Fibroblast of the aortic adventitia (primary cell): ENCODE data around the gene PDE11A. TPM values are rescaled to one million over a fixed set of nuclear protein-coding genes. Genes with fewer than 3 reads are reported as not detected.

Experiments
- DNase-seq: peaks from one replicate; pipeline ENCODE4 v3.0.0-alpha.2; 2010; ENCODE audit warnings: low read depth
- H3K4me3 ChIP-seq: 2 replicates; pipeline ENCODE4 v1.5.1; 2011; ENCODE audit warnings: low read depth, mild to moderate bottlenecking, control low read depth, low read length, moderate library complexity
- total RNA-seq: library from RNA; depleted of rRNA; stranded (reverse); fragments of >200 nt; gene quantifications from 2 replicates; pipeline ENCODE4 v1.2.3, GENCODE V29; 2012; ENCODE audit warnings: low replicate concordance
- TF ChIP-seq, protein P1 (sequence below): IDR thresholded peaks from 2 replicates; pipeline ENCODE4 v1.5.1; 2011; ENCODE audit warnings: mild to moderate bottlenecking, low read length, control low read depth, inconsistent platforms; ENCODE audit not compliant: insufficient read depth

Gene PDE11A
- total RNA-seq, 1 donor, result not detected

DNA sequence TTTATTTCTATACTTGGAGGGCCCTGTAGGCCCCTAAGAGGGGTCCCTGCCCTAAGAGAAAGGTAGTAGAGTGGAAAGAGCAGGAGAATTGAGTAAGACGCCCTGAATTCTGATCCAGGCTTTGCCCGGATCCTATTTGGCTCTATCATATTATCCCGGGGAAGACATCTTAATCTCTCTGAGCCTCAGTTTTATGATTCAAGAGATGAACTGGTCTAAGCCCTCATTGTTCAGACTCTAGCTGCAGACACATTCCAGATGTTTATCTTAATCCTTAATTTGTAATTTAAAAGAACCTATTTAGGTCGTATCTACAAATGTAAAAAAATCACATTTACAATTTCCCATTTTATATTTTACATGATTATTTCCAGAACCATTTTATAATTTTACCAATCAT, 459.9 kb downstream of the PDE11A start:
- no peak for DNase-seq
- no peak overlapping the region for H3K4me3 ChIP-seq
- TF ChIP-seq, protein P1, sequence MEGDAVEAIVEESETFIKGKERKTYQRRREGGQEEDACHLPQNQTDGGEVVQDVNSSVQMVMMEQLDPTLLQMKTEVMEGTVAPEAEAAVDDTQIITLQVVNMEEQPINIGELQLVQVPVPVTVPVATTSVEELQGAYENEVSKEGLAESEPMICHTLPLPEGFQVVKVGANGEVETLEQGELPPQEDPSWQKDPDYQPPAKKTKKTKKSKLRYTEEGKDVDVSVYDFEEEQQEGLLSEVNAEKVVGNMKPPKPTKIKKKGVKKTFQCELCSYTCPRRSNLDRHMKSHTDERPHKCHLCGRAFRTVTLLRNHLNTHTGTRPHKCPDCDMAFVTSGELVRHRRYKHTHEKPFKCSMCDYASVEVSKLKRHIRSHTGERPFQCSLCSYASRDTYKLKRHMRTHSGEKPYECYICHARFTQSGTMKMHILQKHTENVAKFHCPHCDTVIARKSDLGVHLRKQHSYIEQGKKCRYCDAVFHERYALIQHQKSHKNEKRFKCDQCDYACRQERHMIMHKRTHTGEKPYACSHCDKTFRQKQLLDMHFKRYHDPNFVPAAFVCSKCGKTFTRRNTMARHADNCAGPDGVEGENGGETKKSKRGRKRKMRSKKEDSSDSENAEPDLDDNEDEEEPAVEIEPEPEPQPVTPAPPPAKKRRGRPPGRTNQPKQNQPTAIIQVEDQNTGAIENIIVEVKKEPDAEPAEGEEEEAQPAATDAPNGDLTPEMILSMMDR, result no peak

DNA sequence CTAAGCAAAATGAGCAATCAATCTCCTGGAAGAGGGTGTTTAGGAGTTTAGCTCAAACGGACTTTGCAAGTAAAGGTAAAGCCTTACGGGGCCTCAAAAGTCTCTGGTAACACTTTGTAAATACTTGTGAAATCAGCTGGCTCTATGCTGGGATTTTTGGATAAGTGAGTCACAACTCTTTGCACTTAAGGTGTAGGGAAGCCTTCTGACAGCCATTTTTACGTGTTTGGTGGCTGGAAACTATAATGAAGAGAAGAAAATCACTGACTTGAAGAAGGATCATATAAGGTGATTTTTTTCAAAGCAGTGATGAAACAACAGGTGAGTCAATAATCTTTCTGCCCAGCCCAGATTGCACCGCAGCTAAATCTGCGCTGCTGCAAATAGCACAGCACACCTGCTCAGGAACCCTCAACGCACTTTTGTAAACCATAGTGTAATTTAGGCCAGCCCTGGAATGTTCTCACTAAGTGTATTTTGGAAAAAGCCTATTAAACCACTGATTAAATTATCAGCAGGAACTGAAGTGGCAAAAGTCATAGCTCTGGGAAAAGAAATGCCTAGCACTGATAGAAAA, 461.2 kb downstream of the PDE11A start:
- H3K4me3 ChIP-seq, result no peak overlapping the region
- DNase-seq, result no peak
- TF ChIP-seq, protein P1, result no peak

DNA sequence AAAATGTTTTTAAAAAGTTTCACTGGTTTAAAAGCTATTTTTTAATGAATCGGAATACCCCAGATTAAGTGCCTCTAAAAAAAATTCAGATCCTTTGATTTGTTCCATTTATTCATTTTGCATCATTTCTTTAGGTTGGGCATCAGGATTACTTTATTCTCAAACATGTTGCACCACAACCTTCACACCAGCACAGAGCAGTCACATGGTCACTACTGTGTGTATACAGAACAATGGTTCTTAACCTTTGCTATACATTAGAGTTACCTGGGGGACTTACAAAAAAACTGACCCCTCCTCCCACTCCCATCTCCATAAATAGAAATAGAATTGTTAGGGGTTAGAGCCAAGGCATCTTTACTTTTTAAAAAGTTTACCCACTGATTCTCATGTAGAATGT, 461.8 kb downstream of the PDE11A start:
- H3K4me3 ChIP-seq, result no peak overlapping the region
- TF ChIP-seq, protein P1, result no peak
- DNase-seq, result no peak

DNA sequence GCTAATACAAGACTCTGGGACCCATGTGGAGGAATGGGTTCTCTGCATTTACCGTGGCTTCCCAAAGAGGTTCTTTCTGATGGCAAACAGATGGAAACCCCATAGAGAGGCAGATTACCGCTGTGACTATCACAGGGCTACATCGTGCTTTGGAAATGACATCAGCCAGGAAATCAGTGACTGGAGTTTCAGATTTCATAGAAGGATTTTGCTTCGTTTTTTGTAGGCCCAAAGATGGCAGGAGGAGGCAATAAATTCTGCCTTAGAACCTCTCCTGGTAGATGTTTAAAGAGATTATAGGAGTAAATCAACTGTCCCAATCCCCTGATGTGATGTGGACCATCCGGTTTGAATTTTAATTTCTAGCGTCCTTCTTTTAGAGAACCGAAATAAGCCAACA, 465.9 kb downstream of the PDE11A start:
- TF ChIP-seq, protein P1, result no peak
- DNase-seq, result peak; percentile 46
- H3K4me3 ChIP-seq, result no peak overlapping the region

DNA sequence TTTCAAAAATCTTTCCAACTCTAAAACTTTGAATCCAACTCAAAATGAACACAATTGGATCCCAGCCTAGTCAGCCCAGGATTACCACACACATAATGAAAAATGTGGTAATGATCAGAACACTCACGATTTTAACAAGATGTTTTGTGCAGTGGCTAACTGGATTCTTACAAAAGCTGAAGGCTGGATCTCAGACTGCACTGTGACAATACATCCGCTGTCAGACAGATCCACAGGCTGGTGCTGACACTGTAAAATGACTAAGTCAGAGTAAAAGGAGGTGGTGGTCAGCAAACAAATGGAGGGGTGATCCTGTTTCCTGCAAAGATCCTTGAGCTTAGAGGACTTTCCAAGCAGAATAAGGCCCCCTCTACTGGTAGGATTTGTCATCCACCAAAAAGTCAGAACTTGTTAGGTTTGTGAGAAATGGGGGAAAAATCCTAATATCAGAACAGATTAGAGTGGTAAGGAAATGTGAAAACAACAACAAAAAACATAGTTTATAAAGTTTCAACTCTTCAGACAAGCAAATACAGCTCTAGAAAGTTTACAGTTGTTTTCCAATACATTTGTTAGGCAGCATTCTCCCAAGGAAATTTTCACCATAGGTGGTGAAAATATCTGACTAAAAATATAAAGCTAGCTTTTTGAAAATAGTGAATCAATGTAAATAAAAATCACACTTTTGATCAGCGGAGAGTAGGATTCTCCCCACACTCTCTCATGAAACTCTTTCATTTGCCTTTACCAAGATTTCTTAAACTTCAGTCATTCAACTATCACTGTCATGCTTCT, 468.1 kb downstream of the PDE11A start:
- peak overlapping the region; percentile 46 for H3K4me3 ChIP-seq
- DNase-seq, result peak; percentile 93

DNA sequence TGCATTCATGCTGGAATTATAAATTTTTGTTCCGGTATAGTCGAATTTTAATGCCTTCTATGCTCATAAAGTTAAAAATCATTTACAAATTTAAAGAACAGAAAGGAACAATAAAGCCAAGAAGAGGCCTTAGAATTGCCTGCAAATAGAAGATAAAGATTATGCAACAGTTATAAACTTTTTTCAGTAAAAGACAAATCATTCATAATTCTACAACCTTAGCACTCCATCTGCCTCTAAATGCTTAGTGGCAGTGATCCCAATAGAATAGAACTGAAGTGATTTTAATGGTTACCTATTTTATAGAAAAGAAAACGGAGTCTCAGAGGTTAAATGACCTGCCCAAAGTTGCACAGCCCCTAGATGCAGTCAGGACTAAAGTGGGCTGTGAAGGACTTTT, 468.8 kb downstream of the PDE11A start:
- TF ChIP-seq, protein P1, result no peak
- no peak overlapping the region for H3K4me3 ChIP-seq
- no peak for DNase-seq

More for the DNA sequence above, 468.1 kb downstream of the PDE11A start:
- TF ChIP-seq, protein P1, result peak; percentile 88
